K562 (cell line): Measurements from ENCODE around the gene ISG20L2. TPM values are rescaled to one million over a fixed set of nuclear protein-coding genes. Genes with fewer than 3 reads are reported as not detected.

Source experiments
- L3MBTL2 ChIP-seq: fragments of 450-650 bp; IDR thresholded peaks from 2 replicates; pipeline ENCODE4 v1.6.1; 2016; ENCODE audit warnings: mild to moderate bottlenecking, moderate library complexity
- NFYB ChIP-seq: IDR thresholded peaks from 2 replicates; pipeline ENCODE4 v1.6.1; 2011; ENCODE audit warnings: mild to moderate bottlenecking, moderate library complexity; ENCODE audit not compliant: insufficient read length; ENCODE audit errors: extremely low read depth
- NR2C1 ChIP-seq, 2 experiments: fragments of 450-650 bp; IDR thresholded peaks; 2 replicates each; pipeline ENCODE4 v1.6.1; 2017; ENCODE audit warnings: mild to moderate bottlenecking in 2 of 2, antibody characterized with exemption in 1 of 2, inconsistent platforms in 1 of 2, missing compliant biosample characterization in 1 of 2, missing genetic modification characterization in 1 of 2
- PHF20 ChIP-seq: fragments of 450-650 bp; IDR thresholded peaks from 2 replicates; pipeline ENCODE4 v1.6.1; 2018; ENCODE audit not compliant: partially characterized antibody
- RB1 ChIP-seq: fragments of 450-650 bp; IDR thresholded peaks from 2 replicates; pipeline ENCODE4 v1.6.1; 2017; ENCODE audit warnings: low read depth, mild to moderate bottlenecking
- RBFOX2 ChIP-seq: fragments of 200-400 bp; formaldehyde crosslinking; IDR thresholded peaks from 2 replicates; pipeline ENCODE4 v1.6.1; 2017; ENCODE audit warnings: low read depth, mild to moderate bottlenecking, low read length, moderate library complexity
- RBM22 ChIP-seq: fragments of 200-400 bp; formaldehyde crosslinking; IDR thresholded peaks from 2 replicates; pipeline ENCODE4 v1.6.1; 2018; ENCODE audit warnings: low read length, low read depth; ENCODE audit not compliant: poor library complexity, severe bottlenecking
- SMAD4 ChIP-seq: fragments of 250-450 bp; sonication (Bioruptor Pico); conservative IDR thresholded peaks from 2 replicates; pipeline ENCODE4 v1.8.0; 2021; ENCODE audit warnings: inconsistent platforms, mild to moderate bottlenecking, moderate library complexity
- SMC3 ChIP-seq: conservative IDR thresholded peaks from 2 replicates; pipeline ENCODE4 v1.6.1; 2011; ENCODE audit warnings: low read depth, low read length, improper control_type of control experiment; ENCODE audit not compliant: insufficient read depth
- ZFP1 ChIP-seq: fragments of 450-650 bp; formaldehyde crosslinking; IDR thresholded peaks from 2 replicates; pipeline ENCODE4 v1.4.0; 2020; ENCODE audit warnings: mild to moderate bottlenecking, mixed read lengths
- ZFP36 ChIP-seq: fragments of 150-350 bp; IDR thresholded peaks from 2 replicates; pipeline ENCODE4 v1.6.1; 2018; ENCODE audit warnings: low read length, low read depth; ENCODE audit not compliant: partially characterized antibody
- polyA plus RNA-seq, 8 experiments: library from polyadenylated mRNA; depleted of rRNA in 4 of 8; stranded (reverse) in 5 of 8; unstranded in 3 of 8; fragments of >200 nt; fragmentation: Nextera tagmentation in 2 of 8; fragmentation: Illumina TruSeq in 1 of 8; extraction: Ambion mirVana in 2 of 8; extraction: Trizol in 1 of 8; gene quantifications; 2 replicates each; pipeline versions ENCODE4 v1.2.1 to v1.2.3, GENCODE V29; 2011 to 2014; ENCODE audit warnings: inconsistent platforms in 1 of 8, missing spikeins in 1 of 8
- total RNA-seq, 7 experiments: library from RNA; depleted of rRNA in 6 of 7; stranded (reverse); fragments of >200 nt in 6 of 7; fragmentation: Illumina TruSeq in 2 of 7; extraction: Trizol in 2 of 7; gene quantifications; 2 replicates each; pipeline versions ENCODE4 v1.2.1 to v1.2.3, GENCODE V29; 2011 to 2021; ENCODE audit warnings: low replicate concordance in 1 of 7
- TF ChIP-seq, protein P1 (sequence below): fragments of 450-650 bp; IDR thresholded peaks from 2 replicates; pipeline ENCODE4 v1.6.1; 2016; ENCODE audit warnings: missing biosample characterization, missing genetic modification characterization
- TF ChIP-seq, protein P2 (sequence below): fragments of 250-450 bp; sonication (Bioruptor Pico); IDR thresholded peaks from 2 replicates; pipeline ENCODE4 v1.4.0; 2020; ENCODE audit warnings: mild to moderate bottlenecking
- TF ChIP-seq, protein P3 (sequence below): sonication (generic); formaldehyde crosslinking; IDR thresholded peaks from 2 replicates; pipeline ENCODE4 v1.8.0; 2022; ENCODE audit warnings: mild to moderate bottlenecking, low read depth, missing genetic modification reagents
- TF ChIP-seq, protein P4 (sequence below): sonication (generic); formaldehyde crosslinking; IDR thresholded peaks from 2 replicates; pipeline ENCODE4 v1.8.0; 2022; ENCODE audit warnings: mild to moderate bottlenecking, missing genetic modification reagents, borderline replicate concordance
- TF ChIP-seq, protein P5 (sequence below): fragments of 250-450 bp; sonication (Bioruptor Pico); IDR thresholded peaks from 2 replicates; pipeline ENCODE4 v1.5.0; 2022; ENCODE audit warnings: mild to moderate bottlenecking
- TF ChIP-seq, protein P6 (sequence below): fragments of 450-650 bp; formaldehyde crosslinking; IDR thresholded peaks from 2 replicates; pipeline ENCODE4 v1.4.0; 2022; ENCODE audit warnings: missing genetic modification characterization

The ISG20L2 gene
- total and polyA plus RNA-seq, 9 of the 15 experiments (the other 6 are each of a cell fraction or from before 2014, with no cell fraction given), result 21.3 to 130 (median 50.3) TPM

DNA sequence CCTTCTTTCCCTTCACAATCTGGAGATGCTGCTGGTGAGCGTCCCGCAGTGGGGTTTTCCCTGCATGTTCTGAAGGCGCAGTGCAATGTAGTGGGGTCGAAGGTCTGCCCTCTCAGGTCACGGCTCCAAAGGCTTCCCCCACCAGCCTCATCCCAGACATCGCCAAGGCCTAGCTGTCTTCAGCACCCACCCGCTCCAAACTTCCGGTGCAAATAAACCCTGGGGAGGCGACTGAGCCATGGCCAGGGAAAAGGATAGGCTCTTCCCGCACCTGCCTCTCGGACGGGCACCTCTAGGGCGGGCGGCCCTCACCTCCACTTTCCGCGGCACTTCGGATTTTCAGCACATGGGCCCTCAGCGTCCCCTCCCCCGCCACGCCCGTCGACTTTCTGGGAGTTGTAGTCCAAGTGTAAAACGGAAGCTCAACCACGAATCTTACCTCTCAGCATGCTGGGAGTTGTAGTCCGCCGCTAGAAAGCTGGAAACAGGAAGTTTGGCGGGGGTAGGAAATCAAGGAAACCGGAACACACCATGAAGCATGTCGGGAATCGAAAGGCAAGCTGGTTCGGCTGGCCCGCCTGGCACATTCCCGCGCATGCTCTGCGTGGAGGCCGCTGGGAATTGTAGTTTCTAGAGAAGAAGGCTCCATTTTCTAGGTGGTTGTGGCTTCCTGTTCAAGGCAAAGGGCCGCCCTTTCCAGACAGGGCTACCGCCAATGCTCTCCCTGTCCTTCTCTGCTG is 12.3 kb upstream of the ISG20L2 start, which contains the start of gene MRPL24 (continued):
- TF ChIP-seq, protein P1, sequence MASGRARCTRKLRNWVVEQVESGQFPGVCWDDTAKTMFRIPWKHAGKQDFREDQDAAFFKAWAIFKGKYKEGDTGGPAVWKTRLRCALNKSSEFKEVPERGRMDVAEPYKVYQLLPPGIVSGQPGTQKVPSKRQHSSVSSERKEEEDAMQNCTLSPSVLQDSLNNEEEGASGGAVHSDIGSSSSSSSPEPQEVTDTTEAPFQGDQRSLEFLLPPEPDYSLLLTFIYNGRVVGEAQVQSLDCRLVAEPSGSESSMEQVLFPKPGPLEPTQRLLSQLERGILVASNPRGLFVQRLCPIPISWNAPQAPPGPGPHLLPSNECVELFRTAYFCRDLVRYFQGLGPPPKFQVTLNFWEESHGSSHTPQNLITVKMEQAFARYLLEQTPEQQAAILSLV (tag), result no peak
- TF ChIP-seq, protein P2, sequence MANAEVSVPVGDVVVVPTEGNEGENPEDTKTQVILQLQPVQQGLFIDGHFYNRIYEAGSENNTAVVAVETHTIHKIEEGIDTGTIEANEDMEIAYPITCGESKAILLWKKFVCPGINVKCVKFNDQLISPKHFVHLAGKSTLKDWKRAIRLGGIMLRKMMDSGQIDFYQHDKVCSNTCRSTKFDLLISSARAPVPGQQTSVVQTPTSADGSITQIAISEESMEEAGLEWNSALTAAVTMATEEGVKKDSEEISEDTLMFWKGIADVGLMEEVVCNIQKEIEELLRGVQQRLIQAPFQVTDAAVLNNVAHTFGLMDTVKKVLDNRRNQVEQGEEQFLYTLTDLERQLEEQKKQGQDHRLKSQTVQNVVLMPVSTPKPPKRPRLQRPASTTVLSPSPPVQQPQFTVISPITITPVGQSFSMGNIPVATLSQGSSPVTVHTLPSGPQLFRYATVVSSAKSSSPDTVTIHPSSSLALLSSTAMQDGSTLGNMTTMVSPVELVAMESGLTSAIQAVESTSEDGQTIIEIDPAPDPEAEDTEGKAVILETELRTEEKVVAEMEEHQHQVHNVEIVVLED (CRISPR knock-in tag), result peak; percentile 73
- TF ChIP-seq SMC3 (0 out of 2 replicates have a peak, but pooled peaks have one; percentile 7), ZFP1 (CRISPR knock-in tag) (no peak), L3MBTL2 (peak; percentile 92), PHF20 (peak; percentile 75), ZFP36 (peak; percentile 40), RBM22 (no peak), RBFOX2 (peak; percentile 88), SMAD4 (CRISPR knock-in tag) (peak; percentile 17), NFYB (no peak), RB1 (peak; percentile 36; the same call in 1 of the 2 replicates), NR2C1 (IDR thresholded peaks at IDR 0.05) (peak; percentile 86), NR2C1 (tag; IDR thresholded peaks at IDR 0.05) (peak; percentile 94)
- TF ChIP-seq, protein P3, sequence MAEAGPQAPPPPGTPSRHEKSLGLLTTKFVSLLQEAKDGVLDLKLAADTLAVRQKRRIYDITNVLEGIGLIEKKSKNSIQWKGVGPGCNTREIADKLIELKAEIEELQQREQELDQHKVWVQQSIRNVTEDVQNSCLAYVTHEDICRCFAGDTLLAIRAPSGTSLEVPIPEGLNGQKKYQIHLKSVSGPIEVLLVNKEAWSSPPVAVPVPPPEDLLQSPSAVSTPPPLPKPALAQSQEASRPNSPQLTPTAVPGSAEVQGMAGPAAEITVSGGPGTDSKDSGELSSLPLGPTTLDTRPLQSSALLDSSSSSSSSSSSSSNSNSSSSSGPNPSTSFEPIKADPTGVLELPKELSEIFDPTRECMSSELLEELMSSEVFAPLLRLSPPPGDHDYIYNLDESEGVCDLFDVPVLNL (CRISPR knock-in tag), result peak; percentile 53
- TF ChIP-seq, protein P4, sequence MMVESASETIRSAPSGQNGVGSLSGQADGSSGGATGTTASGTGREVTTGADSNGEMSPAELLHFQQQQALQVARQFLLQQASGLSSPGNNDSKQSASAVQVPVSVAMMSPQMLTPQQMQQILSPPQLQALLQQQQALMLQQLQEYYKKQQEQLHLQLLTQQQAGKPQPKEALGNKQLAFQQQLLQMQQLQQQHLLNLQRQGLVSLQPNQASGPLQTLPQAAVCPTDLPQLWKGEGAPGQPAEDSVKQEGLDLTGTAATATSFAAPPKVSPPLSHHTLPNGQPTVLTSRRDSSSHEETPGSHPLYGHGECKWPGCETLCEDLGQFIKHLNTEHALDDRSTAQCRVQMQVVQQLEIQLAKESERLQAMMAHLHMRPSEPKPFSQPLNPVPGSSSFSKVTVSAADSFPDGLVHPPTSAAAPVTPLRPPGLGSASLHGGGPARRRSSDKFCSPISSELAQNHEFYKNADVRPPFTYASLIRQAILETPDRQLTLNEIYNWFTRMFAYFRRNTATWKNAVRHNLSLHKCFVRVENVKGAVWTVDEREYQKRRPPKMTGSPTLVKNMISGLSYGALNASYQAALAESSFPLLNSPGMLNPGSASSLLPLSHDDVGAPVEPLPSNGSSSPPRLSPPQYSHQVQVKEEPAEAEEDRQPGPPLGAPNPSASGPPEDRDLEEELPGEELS (CRISPR knock-in tag), result peak; percentile 93
- TF ChIP-seq, protein P5, sequence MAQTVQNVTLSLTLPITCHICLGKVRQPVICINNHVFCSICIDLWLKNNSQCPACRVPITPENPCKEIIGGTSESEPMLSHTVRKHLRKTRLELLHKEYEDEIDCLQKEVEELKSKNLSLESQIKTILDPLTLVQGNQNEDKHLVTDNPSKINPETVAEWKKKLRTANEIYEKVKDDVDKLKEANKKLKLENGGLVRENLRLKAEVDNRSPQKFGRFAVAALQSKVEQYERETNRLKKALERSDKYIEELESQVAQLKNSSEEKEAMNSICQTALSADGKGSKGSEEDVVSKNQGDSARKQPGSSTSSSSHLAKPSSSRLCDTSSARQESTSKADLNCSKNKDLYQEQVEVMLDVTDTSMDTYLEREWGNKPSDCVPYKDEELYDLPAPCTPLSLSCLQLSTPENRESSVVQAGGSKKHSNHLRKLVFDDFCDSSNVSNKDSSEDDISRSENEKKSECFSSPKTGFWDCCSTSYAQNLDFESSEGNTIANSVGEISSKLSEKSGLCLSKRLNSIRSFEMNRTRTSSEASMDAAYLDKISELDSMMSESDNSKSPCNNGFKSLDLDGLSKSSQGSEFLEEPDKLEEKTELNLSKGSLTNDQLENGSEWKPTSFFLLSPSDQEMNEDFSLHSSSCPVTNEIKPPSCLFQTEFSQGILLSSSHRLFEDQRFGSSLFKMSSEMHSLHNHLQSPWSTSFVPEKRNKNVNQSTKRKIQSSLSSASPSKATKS, result no peak
- TF ChIP-seq, protein P6, sequence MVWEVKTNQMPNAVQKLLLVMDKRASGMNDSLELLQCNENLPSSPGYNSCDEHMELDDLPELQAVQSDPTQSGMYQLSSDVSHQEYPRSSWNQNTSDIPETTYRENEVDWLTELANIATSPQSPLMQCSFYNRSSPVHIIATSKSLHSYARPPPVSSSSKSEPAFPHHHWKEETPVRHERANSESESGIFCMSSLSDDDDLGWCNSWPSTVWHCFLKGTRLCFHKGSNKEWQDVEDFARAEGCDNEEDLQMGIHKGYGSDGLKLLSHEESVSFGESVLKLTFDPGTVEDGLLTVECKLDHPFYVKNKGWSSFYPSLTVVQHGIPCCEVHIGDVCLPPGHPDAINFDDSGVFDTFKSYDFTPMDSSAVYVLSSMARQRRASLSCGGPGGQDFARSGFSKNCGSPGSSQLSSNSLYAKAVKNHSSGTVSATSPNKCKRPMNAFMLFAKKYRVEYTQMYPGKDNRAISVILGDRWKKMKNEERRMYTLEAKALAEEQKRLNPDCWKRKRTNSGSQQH, result peak; percentile 52; the same call in 1 of the 2 replicates
